HepG2 (cell line): Measurements from ENCODE around the gene SLC25A47. TPM values are rescaled to one million over a fixed set of nuclear protein-coding genes. Genes with fewer than 3 reads are reported as not detected.
A peak's percentile ranks its signal among the peaks of the same experiment; 100 is the strongest.

Source experiments
- ARID2 ChIP-seq: sonication (generic); formaldehyde crosslinking; IDR thresholded peaks from 2 replicates; pipeline ENCODE4 v1.8.1; 2022; ENCODE audit warnings: mild to moderate bottlenecking, missing genetic modification reagents, borderline replicate concordance
- ELF1 ChIP-seq: sonication (generic); formaldehyde crosslinking; IDR thresholded peaks from 2 replicates; pipeline ENCODE4 v1.4.0; 2020; ENCODE audit warnings: missing genetic modification reagents
- IRF1 ChIP-seq: sonication (generic); formaldehyde crosslinking; IDR thresholded peaks from 2 replicates; pipeline ENCODE4 v1.4.0; 2020; ENCODE audit warnings: low read depth, mild to moderate bottlenecking, missing genetic modification reagents
- IRF9 ChIP-seq: sonication (generic); formaldehyde crosslinking; IDR thresholded peaks from 2 replicates; pipeline ENCODE4 v1.8.0; 2022; ENCODE audit warnings: missing genetic modification reagents, mild to moderate bottlenecking, borderline replicate concordance
- MBD4 ChIP-seq: IDR thresholded peaks from 2 replicates; pipeline ENCODE4 v1.6.1; 2012; ENCODE audit warnings: low read length, inconsistent platforms, borderline replicate concordance
- NCOA2 ChIP-seq: sonication (generic); formaldehyde crosslinking; IDR thresholded peaks from 2 replicates; pipeline ENCODE4 v1.8.0; 2022; ENCODE audit warnings: inconsistent platforms
- POLR2G ChIP-seq: fragments of 200-400 bp; formaldehyde crosslinking; IDR thresholded peaks from 2 replicates; pipeline ENCODE4 v1.6.1; 2018; ENCODE audit warnings: mild to moderate bottlenecking, low read depth, low read length, moderate library complexity
- SMAD9 ChIP-seq: sonication (generic); formaldehyde crosslinking; IDR thresholded peaks from 2 replicates; pipeline ENCODE4 v1.5.1; 2020; ENCODE audit warnings: mild to moderate bottlenecking, missing genetic modification reagents
- SMYD3 ChIP-seq: sonication (generic); formaldehyde crosslinking; IDR thresholded peaks from 2 replicates; pipeline ENCODE4 v1.8.1; 2023; ENCODE audit warnings: mild to moderate bottlenecking, missing genetic modification reagents
- SRF ChIP-seq: IDR thresholded peaks from 2 replicates; pipeline ENCODE4 v1.6.1; 2011; ENCODE audit warnings: mild to moderate bottlenecking, low read depth, low read length, moderate library complexity
- THAP8 ChIP-seq: sonication (generic); formaldehyde crosslinking; IDR thresholded peaks from 2 replicates; pipeline ENCODE4 v1.5.1; 2020; ENCODE audit warnings: missing genetic modification reagents, mild to moderate bottlenecking, borderline replicate concordance
- ZC3H13 ChIP-seq: sonication (generic); formaldehyde crosslinking; IDR thresholded peaks from 2 replicates; pipeline ENCODE4 v1.8.1; 2023; ENCODE audit warnings: mild to moderate bottlenecking, missing genetic modification reagents, moderate library complexity
- ZNF382 ChIP-seq: sonication (generic); formaldehyde crosslinking; IDR thresholded peaks from 2 replicates; pipeline ENCODE4 v1.5.0; 2020; ENCODE audit warnings: missing genetic modification reagents, mild to moderate bottlenecking, borderline replicate concordance
- ZNF383 ChIP-seq: sonication (generic); formaldehyde crosslinking; IDR thresholded peaks from 2 replicates; pipeline ENCODE4 v1.4.0; 2020; ENCODE audit warnings: missing genetic modification reagents, mild to moderate bottlenecking, borderline replicate concordance
- ZNF557 ChIP-seq: sonication (generic); formaldehyde crosslinking; IDR thresholded peaks from 2 replicates; pipeline ENCODE4 v1.4.0; 2020; ENCODE audit warnings: missing genetic modification reagents
- ZNF616 ChIP-seq: sonication (generic); formaldehyde crosslinking; IDR thresholded peaks from 2 replicates; pipeline ENCODE4 v1.5.0; 2020; ENCODE audit warnings: low read depth, mild to moderate bottlenecking, missing genetic modification reagents
- ZNF724P ChIP-seq: sonication (generic); formaldehyde crosslinking; IDR thresholded peaks from 2 replicates; pipeline ENCODE4 v1.8.0; 2022; ENCODE audit warnings: missing genetic modification reagents, borderline replicate concordance
- polyA plus RNA-seq, 8 experiments: library from polyadenylated mRNA; depleted of rRNA in 3 of 8; stranded (reverse) in 7 of 8; unstranded in 1 of 8; fragments of >200 nt; fragmentation: Illumina TruSeq in 4 of 8; extraction: Trizol in 4 of 8; gene quantifications; 2 replicates each; pipeline versions ENCODE4 v1.2.1 to v1.2.3, GENCODE V29; 2011 to 2016; ENCODE audit warnings: low read depth in 4 of 8, missing spikeins in 1 of 8, mixed read lengths in 1 of 8; ENCODE audit not compliant: insufficient read depth in 1 of 8
- total RNA-seq, 5 experiments: library from RNA; depleted of rRNA; stranded (reverse); fragments of >200 nt; fragmentation: Illumina TruSeq; extraction: Trizol; gene quantifications; 2 replicates each; pipeline ENCODE4 v1.2.3, GENCODE V29; 2016; ENCODE audit warnings: low read depth in 1 of 5
- TF ChIP-seq, protein P1 (sequence below): sonication (generic); formaldehyde crosslinking; IDR thresholded peaks from 2 replicates; pipeline ENCODE4 v1.8.1; 2023; ENCODE audit warnings: mild to moderate bottlenecking, missing genetic modification reagents
- TF ChIP-seq, protein P2 (sequence below): sonication (generic); formaldehyde crosslinking; IDR thresholded peaks from 2 replicates; pipeline ENCODE4 v1.4.0; 2020; ENCODE audit warnings: missing genetic modification reagents

The SLC25A47 gene
- total and polyA plus RNA-seq, 2 of the 13 experiments (the other 11 are each of a cell fraction or from before 2014, with no cell fraction given) = 1.0 to 1.7 TPM

DNA sequence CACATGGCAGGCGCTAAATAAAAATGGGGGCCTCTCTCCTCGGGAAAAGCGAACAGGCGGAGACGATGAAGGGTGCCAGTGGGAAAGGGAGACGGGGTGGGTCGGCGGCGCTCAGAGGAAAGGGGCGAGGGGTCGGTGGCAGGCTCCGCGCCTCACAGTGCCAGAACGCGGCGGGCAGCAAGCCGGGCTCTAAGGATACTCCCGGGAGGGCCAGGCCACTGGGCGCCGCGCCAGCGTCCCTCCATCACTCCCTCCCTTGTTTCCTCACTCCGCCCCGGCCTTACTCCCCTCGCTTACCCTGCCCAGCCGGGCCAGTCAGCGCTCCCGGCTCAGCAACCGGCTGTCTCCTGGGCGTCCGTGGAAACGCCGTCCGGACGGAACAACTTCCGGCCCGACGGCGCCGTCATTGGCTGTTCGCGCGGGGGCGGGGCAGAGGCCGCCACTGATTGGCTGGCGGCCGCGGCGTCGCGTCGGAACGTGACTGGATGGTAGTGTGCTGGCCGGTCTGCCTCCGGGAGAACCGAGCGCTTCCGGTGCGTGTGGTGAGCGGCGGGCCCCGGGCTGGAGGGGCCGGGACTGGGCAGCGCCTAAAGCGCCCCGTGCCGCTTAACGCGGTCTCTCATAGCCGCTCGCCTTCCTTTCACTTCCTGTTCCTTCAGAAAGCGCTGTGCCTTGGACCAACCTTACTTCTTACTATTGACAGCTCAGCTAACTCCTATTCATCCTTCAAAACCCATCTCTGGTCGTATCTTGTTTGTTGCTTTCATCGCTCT lies 53.0 kb downstream of the SLC25A47 start, which contains the start of gene WDR25 (continued):
- TF ChIP-seq SMAD9 (CRISPR knock-in tag) (no peak), MBD4 (no peak), SMYD3 (no peak), ZNF383 (CRISPR knock-in tag) (no peak), IRF1 (CRISPR knock-in tag) (no peak), ZNF382 (no peak), ZNF557 (CRISPR knock-in tag) (no peak), ZC3H13 (CRISPR knock-in tag) (no peak), IRF9 (peak; percentile 71; the same call in 1 of the 2 replicates), ELF1 (CRISPR knock-in tag) (peak; percentile 88), THAP8 (CRISPR knock-in tag) (no peak), NCOA2 (CRISPR knock-in tag) (0 out of 2 replicates have a peak, but pooled peaks have one; percentile 35), ARID2 (CRISPR knock-in tag) (no peak), SRF (peak; percentile 1; the same call in 1 of the 2 replicates), POLR2G (peak; percentile 90), ZNF616 (CRISPR knock-in tag) (no peak), ZNF724P (CRISPR knock-in tag) (0 out of 2 replicates have a peak, but pooled peaks have one; percentile 59)
- TF ChIP-seq, protein P1, sequence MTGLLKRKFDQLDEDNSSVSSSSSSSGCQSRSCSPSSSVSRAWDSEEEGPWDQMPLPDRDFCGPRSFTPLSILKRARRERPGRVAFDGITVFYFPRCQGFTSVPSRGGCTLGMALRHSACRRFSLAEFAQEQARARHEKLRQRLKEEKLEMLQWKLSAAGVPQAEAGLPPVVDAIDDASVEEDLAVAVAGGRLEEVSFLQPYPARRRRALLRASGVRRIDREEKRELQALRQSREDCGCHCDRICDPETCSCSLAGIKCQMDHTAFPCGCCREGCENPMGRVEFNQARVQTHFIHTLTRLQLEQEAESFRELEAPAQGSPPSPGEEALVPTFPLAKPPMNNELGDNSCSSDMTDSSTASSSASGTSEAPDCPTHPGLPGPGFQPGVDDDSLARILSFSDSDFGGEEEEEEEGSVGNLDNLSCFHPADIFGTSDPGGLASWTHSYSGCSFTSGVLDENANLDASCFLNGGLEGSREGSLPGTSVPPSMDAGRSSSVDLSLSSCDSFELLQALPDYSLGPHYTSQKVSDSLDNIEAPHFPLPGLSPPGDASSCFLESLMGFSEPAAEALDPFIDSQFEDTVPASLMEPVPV (CRISPR knock-in tag) = no peak; the same call in 1 of the 2 replicates
- TF ChIP-seq, protein P2, sequence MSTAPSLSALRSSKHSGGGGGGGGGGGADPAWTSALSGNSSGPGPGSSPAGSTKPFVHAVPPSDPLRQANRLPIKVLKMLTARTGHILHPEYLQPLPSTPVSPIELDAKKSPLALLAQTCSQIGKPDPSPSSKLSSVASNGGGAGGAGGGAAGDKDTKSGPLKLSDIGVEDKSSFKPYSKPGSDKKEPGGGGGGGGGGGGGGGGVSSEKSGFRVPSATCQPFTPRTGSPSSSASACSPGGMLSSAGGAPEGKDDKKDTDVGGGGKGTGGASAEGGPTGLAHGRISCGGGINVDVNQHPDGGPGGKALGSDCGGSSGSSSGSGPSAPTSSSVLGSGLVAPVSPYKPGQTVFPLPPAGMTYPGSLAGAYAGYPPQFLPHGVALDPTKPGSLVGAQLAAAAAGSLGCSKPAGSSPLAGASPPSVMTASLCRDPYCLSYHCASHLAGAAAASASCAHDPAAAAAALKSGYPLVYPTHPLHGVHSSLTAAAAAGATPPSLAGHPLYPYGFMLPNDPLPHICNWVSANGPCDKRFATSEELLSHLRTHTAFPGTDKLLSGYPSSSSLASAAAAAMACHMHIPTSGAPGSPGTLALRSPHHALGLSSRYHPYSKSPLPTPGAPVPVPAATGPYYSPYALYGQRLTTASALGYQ (CRISPR knock-in tag) = peak; percentile 74; the same call in 1 of the 2 replicates
